Tibial nerve (tissue), 3 donors: ENCODE results near the gene UGT2B17.

ENCODE experiments used
- CTCF ChIP-seq, 5 experiments: fragments of 200-600 bp in 3 of 5; fragments of 450-650 bp in 2 of 5; sonication (generic) in 3 of 5; IDR thresholded peaks; one replicate each; pipeline ENCODE4 v1.5.1; 2016 to 2019; ENCODE audit warnings: antibody characterized with exemption in 5 of 5, mild to moderate bottlenecking in 3 of 5, moderate library complexity in 2 of 5
- POLR2A ChIP-seq, 2 donors: fragments of 450-650 bp; IDR thresholded peaks; one replicate each; pipeline ENCODE4 v1.6.1; 2017; ENCODE audit warnings: antibody characterized with exemption in 2 of 2, mild to moderate bottlenecking in 2 of 2, moderate library complexity in 2 of 2

- TF ChIP-seq CTCF (IDR thresholded peaks at IDR 0.05) = no peak
- TF ChIP-seq POLR2A (IDR thresholded peaks at IDR 0.05) = no peak
Measured at GRCh38 chr4:68569466-68570121, 6.5 kb downstream of the UGT2B17 start.
